Parathyroid adenoma (tissue), 2 donors: Measurements from ENCODE around the gene TEAD4.

Experiments
- H2AFZ ChIP-seq: fragments of 300-600 bp; sonication (generic); one replicate; pipeline ENCODE4 v1.7.0; 2017; ENCODE audit warnings: antibody characterized with exemption, mild to moderate bottlenecking
- H3K27ac ChIP-seq: fragments of 300-600 bp; sonication (generic); one replicate; pipeline ENCODE4 v1.7.0; 2017
- H3K27me3 ChIP-seq: fragments of 300-600 bp; sonication (generic); one replicate; pipeline ENCODE4 v1.7.0; 2017; ENCODE audit warnings: low read length; ENCODE audit not compliant: control insufficient read depth, insufficient read depth
- H3K36me3 ChIP-seq: fragments of 300-600 bp; sonication (generic); one replicate; pipeline ENCODE4 v1.7.0; 2017; ENCODE audit warnings: low read length; ENCODE audit not compliant: control insufficient read depth, insufficient read depth
- H3K4me1 ChIP-seq: fragments of 300-600 bp; sonication (generic); one replicate; pipeline ENCODE4 v1.7.0; 2017; ENCODE audit warnings: control low read depth
- H3K4me2 ChIP-seq: fragments of 300-600 bp; sonication (generic); one replicate; pipeline ENCODE4 v1.7.0; 2017; ENCODE audit warnings: low read length
- H3K4me3 ChIP-seq: fragments of 300-600 bp; sonication (generic); one replicate; pipeline ENCODE4 v1.7.0; 2017; ENCODE audit warnings: low read depth, low read length
- H3K79me2 ChIP-seq: fragments of 300-600 bp; sonication (generic); one replicate; pipeline ENCODE4 v1.7.0; 2017; ENCODE audit warnings: control low read depth
- H3K9ac ChIP-seq: fragments of 300-600 bp; sonication (generic); one replicate; pipeline ENCODE4 v1.7.0; 2017; ENCODE audit warnings: mild to moderate bottlenecking
- H3K9me3 ChIP-seq: fragments of 300-600 bp; sonication (generic); one replicate; pipeline ENCODE4 v1.7.0; 2017; ENCODE audit warnings: low read length; ENCODE audit not compliant: control insufficient read depth
- TF ChIP-seq, protein P1 (sequence below): fragments of 300-600 bp; sonication (generic); IDR thresholded peaks from one replicate; pipeline ENCODE4 v1.7.0; 2017; ENCODE audit warnings: antibody characterized with exemption, mild to moderate bottlenecking
- donor health status: primary hyperparathyroidism.

Gene TEAD4

DNA sequence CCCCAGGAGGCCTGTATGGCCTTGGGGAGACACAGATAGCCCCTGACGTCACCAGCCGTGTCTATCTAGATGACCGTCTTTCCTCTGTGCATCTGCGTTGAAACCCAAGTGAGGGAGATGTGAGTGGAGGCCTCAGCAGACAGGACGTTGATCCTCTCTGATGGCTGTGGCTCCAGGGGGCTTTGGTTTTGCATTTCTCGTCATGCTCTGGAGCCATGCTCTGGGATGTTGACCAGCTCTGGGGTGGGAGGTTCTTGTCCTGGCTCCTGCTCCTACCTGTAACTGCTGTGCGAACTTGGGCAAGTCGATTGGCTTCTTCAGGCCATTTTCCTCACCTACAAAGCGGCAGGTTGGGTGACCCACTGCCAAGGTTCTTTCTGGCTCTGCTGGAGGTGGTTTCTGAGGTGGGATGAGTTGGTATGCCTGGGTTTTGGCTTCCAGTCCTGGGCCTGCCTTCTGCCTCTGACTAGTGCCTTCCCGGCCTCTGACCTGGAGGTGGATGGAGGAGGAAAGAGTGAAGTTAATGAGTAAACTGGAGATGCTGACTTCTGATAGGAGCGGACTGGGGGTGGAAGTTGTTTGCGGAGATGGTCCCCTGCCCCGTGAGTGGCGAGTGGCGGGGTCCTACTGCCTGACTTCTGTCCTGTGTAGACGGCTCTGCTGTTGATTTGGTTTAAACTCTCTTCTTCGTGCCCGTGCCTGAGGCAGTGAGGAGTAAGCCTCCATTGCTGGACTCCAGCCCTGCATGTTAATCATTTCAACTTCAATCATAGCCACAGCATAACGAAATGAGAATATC lies 126.3 kb downstream of the TEAD4 start:
- Histone ChIP-seq H3K9ac (no peak overlapping the region), H3K4me3 (no peak overlapping the region), H3K4me2 (no peak overlapping the region), H3K4me1 (peaks cover 13% of the 10 kb centered on the region), H3K27me3 (no peaks in the 10 kb centered on the region), H3K79me2 (peaks cover 8% of the 10 kb centered on the region), H3K36me3 (no peaks in the 10 kb centered on the region), H3K27ac (peak overlapping the region; percentile 13), H2AFZ (no peak overlapping the region), H3K9me3 (no peaks in the 10 kb centered on the region)
- TF ChIP-seq, protein P1, sequence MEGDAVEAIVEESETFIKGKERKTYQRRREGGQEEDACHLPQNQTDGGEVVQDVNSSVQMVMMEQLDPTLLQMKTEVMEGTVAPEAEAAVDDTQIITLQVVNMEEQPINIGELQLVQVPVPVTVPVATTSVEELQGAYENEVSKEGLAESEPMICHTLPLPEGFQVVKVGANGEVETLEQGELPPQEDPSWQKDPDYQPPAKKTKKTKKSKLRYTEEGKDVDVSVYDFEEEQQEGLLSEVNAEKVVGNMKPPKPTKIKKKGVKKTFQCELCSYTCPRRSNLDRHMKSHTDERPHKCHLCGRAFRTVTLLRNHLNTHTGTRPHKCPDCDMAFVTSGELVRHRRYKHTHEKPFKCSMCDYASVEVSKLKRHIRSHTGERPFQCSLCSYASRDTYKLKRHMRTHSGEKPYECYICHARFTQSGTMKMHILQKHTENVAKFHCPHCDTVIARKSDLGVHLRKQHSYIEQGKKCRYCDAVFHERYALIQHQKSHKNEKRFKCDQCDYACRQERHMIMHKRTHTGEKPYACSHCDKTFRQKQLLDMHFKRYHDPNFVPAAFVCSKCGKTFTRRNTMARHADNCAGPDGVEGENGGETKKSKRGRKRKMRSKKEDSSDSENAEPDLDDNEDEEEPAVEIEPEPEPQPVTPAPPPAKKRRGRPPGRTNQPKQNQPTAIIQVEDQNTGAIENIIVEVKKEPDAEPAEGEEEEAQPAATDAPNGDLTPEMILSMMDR: no peak

DNA sequence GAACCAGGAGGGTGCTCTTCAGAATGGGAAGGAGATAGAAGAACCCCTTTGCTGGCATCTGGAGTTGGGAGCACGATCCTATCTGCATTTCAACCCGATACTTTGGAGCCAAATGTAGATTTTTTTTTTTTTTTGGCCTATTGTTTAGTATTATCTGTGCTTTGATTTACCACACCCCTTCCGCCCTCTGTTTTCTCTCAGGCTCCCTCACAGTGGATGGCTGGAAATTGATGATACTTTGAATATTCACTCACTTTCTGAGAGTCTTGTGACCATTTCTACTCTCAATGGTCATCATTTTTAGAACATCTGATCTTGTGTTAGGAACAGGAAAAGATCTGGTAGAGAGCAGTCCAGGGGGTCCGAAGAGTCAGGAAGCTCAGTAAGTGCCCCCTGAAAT lies 127.0 kb downstream of the TEAD4 start:
- H3K79me2 ChIP-seq: peaks cover 8% of the 10 kb centered on the region
- no peak overlapping the region for H3K4me2 ChIP-seq
- no peaks in the 10 kb centered on the region for H3K9me3 ChIP-seq
- TF ChIP-seq, protein P1: no peak
- H3K27ac ChIP-seq: peak overlapping the region; percentile 13
- no peaks in the 10 kb centered on the region for H3K36me3 ChIP-seq
- no peak overlapping the region for H3K9ac ChIP-seq
- peaks cover 13% of the 10 kb centered on the region for H3K4me1 ChIP-seq
- H2AFZ ChIP-seq: no peak overlapping the region
- H3K4me3 ChIP-seq: no peak overlapping the region
- no peaks in the 10 kb centered on the region for H3K27me3 ChIP-seq

DNA sequence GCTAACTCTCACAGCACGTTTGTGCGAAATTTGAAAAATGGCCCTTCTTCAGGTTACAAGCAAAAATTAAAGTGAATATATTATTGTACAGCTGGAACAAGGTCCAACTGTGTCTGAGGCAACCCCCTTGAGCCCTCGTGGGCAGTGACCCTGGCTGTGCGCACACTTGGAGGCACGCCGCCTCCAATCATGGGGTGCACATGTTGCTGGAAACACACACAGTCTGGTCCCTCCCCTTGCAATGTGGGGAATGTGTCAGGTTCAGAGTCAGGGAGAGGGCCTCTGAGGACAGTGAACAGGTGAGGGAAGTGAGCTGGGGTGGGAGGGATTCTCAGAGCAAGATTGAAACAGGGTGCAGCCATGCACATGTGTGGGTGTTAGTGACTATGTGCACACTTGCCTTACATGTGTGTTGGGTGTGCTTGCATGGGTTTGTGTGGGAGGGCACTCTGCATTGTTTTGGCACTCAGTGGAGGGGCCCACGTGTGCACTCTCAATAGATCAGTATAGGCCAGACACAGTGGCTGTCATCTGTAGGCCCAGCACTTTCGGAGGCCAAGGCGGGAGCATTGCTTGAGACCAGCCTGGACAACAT lies 127.6 kb downstream of the TEAD4 start:
- Histone ChIP-seq H3K9ac (no peak overlapping the region), H3K27me3 (no peaks in the 10 kb centered on the region), H3K36me3 (no peaks in the 10 kb centered on the region), H3K4me3 (no peak overlapping the region), H3K9me3 (no peaks in the 10 kb centered on the region), H3K4me1 (peaks cover 18% of the 10 kb centered on the region), H3K79me2 (peaks cover 8% of the 10 kb centered on the region), H3K4me2 (no peak overlapping the region), H2AFZ (no peak overlapping the region), H3K27ac (no peak overlapping the region)
- TF ChIP-seq, protein P1: no peak

DNA sequence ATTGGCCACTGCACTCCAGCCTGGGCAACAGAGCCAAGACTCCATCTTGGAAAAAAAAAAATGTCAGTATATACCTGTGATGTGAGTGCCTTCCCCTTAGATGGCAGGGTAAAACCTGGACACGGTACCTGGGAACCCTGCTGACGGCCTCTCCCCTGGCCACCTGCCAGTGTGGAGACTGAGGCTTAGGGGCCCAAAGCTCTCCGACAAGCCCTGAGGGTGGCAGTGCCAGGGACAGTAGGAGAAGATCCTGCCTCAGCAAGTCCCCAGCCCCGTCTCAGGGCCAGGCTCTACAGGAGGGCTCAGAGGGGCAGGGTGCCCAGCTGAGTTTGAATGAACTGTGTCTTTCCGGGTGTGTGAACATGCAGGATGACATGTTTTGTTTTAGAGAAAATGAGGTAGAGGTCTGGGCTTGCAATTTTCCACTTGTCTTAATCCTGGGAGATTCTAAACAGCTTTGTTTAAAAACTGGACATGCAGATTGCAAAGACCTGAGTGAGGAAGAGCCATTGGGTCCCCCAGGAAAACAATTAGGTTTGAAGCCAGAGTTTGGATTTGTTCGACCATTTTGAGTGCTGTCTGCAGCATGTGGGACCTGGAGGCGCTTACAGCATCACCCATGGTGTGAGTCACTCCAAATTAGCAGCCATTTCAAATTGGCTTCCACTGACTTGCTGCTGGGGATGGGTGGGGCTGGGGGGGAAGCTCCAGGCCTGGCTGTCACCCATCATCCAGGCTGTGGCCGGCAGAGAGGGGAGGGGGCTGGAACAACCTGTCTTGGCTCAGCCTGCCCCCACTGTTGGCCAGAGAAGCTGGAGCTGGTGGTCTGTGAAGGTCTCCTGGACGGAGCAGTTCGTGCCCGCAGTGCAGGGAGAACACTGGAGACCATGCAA lies 128.8 kb downstream of the TEAD4 start:
- Histone ChIP-seq H3K27me3 (no peaks in the 10 kb centered on the region), H3K27ac (no peak overlapping the region), H3K9ac (no peak overlapping the region), H2AFZ (no peak overlapping the region), H3K4me1 (peaks cover 20% of the 10 kb centered on the region), H3K79me2 (peaks cover 8% of the 10 kb centered on the region), H3K9me3 (no peaks in the 10 kb centered on the region), H3K4me2 (no peak overlapping the region), H3K4me3 (no peak overlapping the region), H3K36me3 (no peaks in the 10 kb centered on the region)
- TF ChIP-seq, protein P1: no peak
